Activated CD4-positive, alpha-beta T cell treated with anti-CD3 and anti-CD28 coated beads, Interleukin-2, amount 50 U/mL, for 4 hours (primary cell): ENCODE results near the gene ZFP28.

ENCODE experiments used
- DNase-seq, 2 experiments: peaks; one replicate each; pipeline ENCODE4 v3.0.0-alpha.2; 2020

Gene ZFP28

GRCh38 chr19:56538761-56539263 lies at the start of gene ZFP28:
ZFP28 (plus strand) TSS chr19:56538948; CDS start chr19:56539019, 71 bp downstream.
- no peak for DNase-seq

GRCh38 chr19:56491399-56491798 lies 47.3 kb upstream of the ZFP28 start:
- no peak for DNase-seq

GRCh38 chr19:56504581-56504980 lies 34.2 kb upstream of the ZFP28 start:
- no peak for DNase-seq

- peak; percentile 72 to 75 for DNase-seq
These were observed 31.1 kb upstream of the ZFP28 start, which contains the start of gene ZNF471 for GRCh38 chr19:56507446-56508289. ZNF471 (plus strand) TSS chr19:56507855; CDS start chr19:56511572, 3,717 bp downstream.

- DNase-seq, result no peak
These were observed 30.4 kb upstream of the ZFP28 start for GRCh38 chr19:56508290-56508778.

GRCh38 chr19:56525214-56525860 lies 13.4 kb upstream of the ZFP28 start:
- no peak for DNase-seq

GRCh38 chr19:56537442-56537841 lies 1.3 kb upstream of the ZFP28 start:
- DNase-seq, result no peak

GRCh38 chr19:56538254-56538760 lies 441 bp upstream of the ZFP28 start:
- peak; percentile 83 to 84 for DNase-seq

- no peak for DNase-seq
These were observed 5.0 kb downstream of the ZFP28 start for GRCh38 chr19:56543776-56544175.

- no peak for DNase-seq
These were observed 8.8 kb downstream of the ZFP28 start for GRCh38 chr19:56547535-56547934.

- DNase-seq, result no peak
These were observed 15.6 kb downstream of the ZFP28 start for GRCh38 chr19:56554272-56554869.

GRCh38 chr19:56562766-56563165 lies 24.0 kb downstream of the ZFP28 start:
- no peak for DNase-seq

GRCh38 chr19:56566904-56567273 lies 28.1 kb downstream of the ZFP28 start:
- peak; percentile 10 to 15 for DNase-seq

- peak; percentile 82 to 84 for DNase-seq
These were observed 28.7 kb downstream of the ZFP28 start, which contains the start of gene ZNF470 for GRCh38 chr19:56567274-56568120. ZNF470 (plus strand) TSS chr19:56567468; CDS start chr19:56570312, 2,844 bp downstream.

- no peak for DNase-seq
These were observed 33.8 kb downstream of the ZFP28 start for GRCh38 chr19:56572589-56572988.

- DNase-seq, result no peak
These were observed 35.2 kb downstream of the ZFP28 start for GRCh38 chr19:56573914-56574313.

GRCh38 chr19:56577719-56578602 lies 39.2 kb downstream of the ZFP28 start:
- DNase-seq, result no peak

- no peak for DNase-seq
These were observed 55.7 kb downstream of the ZFP28 start for GRCh38 chr19:56594446-56594782.

- peak; percentile 85 to 86 for DNase-seq
These were observed 56.2 kb downstream of the ZFP28 start, which contains the start of gene ZNF71 for GRCh38 chr19:56594783-56595547. ZNF71 (plus strand) TSS chr19:56595302; CDS start chr19:56601559, 6,257 bp downstream.

- no peak for DNase-seq
These were observed 56.8 kb downstream of the ZFP28 start for GRCh38 chr19:56595548-56595899.
